ENCODE measurements around the gene MORC3.

Gene MORC3

GRCh38 chr21:36423771-36424433 is 103.9 kb downstream of the MORC3 start:
- no peak for DNase-seq (ENCODE audit: low read depth in 3 of 3)

- no peak for DNase-seq (ENCODE audit: low read depth in 3 of 3)
Measured at GRCh38 chr21:36424592-36424991, 104.6 kb downstream of the MORC3 start.

- no peak for DNase-seq (ENCODE audit: low read depth in 3 of 3)
Measured at GRCh38 chr21:36425286-36425685, 105.3 kb downstream of the MORC3 start.
